AML-193 (cell line): Measurements from ENCODE around the gene ADAMTS15.

Experiments used
- DNase-seq, 2 experiments: peaks; one replicate each; lab custom pipeline; 2025; lab: John Stamatoyannopoulos, UW

Gene ADAMTS15

GRCh38 chr11:130448416-130449309 lies at the start of gene ADAMTS15:
ADAMTS15 (plus strand) TSS chr11:130448645; CDS start chr11:130448974, 329 bp downstream.
- DNase-seq: peak; percentile 24 to 41

GRCh38 chr11:130399196-130399595 lies 49.2 kb upstream of the ADAMTS15 start:
- DNase-seq: no peak

- peak; percentile 15 to 31 for DNase-seq
These were observed 47.5 kb upstream of the ADAMTS15 start for GRCh38 chr11:130400781-130401483.

GRCh38 chr11:130402570-130402969 lies 45.9 kb upstream of the ADAMTS15 start:
- DNase-seq: no peak

GRCh38 chr11:130403271-130403804 lies 45.1 kb upstream of the ADAMTS15 start:
- DNase-seq: no peak

GRCh38 chr11:130403967-130404366 lies 44.5 kb upstream of the ADAMTS15 start:
- DNase-seq: no peak

GRCh38 chr11:130404727-130405126 lies 43.7 kb upstream of the ADAMTS15 start:
- no peak for DNase-seq

- DNase-seq: no peak
These were observed 43.0 kb upstream of the ADAMTS15 start for GRCh38 chr11:130405428-130405827.

GRCh38 chr11:130407978-130408377 lies 40.5 kb upstream of the ADAMTS15 start:
- DNase-seq: no peak

- no peak for DNase-seq
These were observed 40.0 kb upstream of the ADAMTS15 start for GRCh38 chr11:130408401-130408890.

GRCh38 chr11:130408901-130409300 lies 39.5 kb upstream of the ADAMTS15 start:
- no peak for DNase-seq

GRCh38 chr11:130409594-130410388 lies 38.7 kb upstream of the ADAMTS15 start:
- no peak for DNase-seq

GRCh38 chr11:130411223-130411622 lies 37.2 kb upstream of the ADAMTS15 start:
- no peak for DNase-seq

GRCh38 chr11:130413405-130414106 lies 34.9 kb upstream of the ADAMTS15 start:
- no peak for DNase-seq

GRCh38 chr11:130414107-130415080 lies 34.1 kb upstream of the ADAMTS15 start:
- no peak for DNase-seq

- DNase-seq: no peak
These were observed 32.5 kb upstream of the ADAMTS15 start for GRCh38 chr11:130415731-130416529.

- no peak for DNase-seq
These were observed 31.9 kb upstream of the ADAMTS15 start for GRCh38 chr11:130416530-130416882.

GRCh38 chr11:130416906-130417305 lies 31.5 kb upstream of the ADAMTS15 start:
- no peak for DNase-seq

GRCh38 chr11:130418210-130418609 lies 30.2 kb upstream of the ADAMTS15 start:
- DNase-seq: no peak
